NCI-H1436 treated with DMSO at 0.1 percent for 48 hours (cell line): ENCODE measurements around the gene SDK2.

Source experiments
- DNase-seq: peaks from one replicate; lab custom pipeline; 2025; lab: John Stamatoyannopoulos, UW

The SDK2 gene

GRCh38 chr17:73630965-73631595, 13.2 kb downstream of the SDK2 start:
- no peak for DNase-seq

- no peak for DNase-seq
Measured at GRCh38 chr17:73630531-73630930, 13.7 kb downstream of the SDK2 start.

GRCh38 chr17:73628642-73629552, 15.3 kb downstream of the SDK2 start:
- no peak for DNase-seq

GRCh38 chr17:73625991-73626673, 18.1 kb downstream of the SDK2 start:
- DNase-seq = no peak

GRCh38 chr17:73625006-73625405, 19.2 kb downstream of the SDK2 start:
- DNase-seq = no peak

- DNase-seq = no peak
Measured at GRCh38 chr17:73624496-73624988, 19.7 kb downstream of the SDK2 start.

GRCh38 chr17:73623818-73624217, 20.4 kb downstream of the SDK2 start:
- no peak for DNase-seq

GRCh38 chr17:73623247-73623646, 21.0 kb downstream of the SDK2 start:
- DNase-seq = no peak

- no peak for DNase-seq
Measured at GRCh38 chr17:73622381-73622780, 21.9 kb downstream of the SDK2 start.

GRCh38 chr17:73621685-73622084, 22.6 kb downstream of the SDK2 start:
- DNase-seq = no peak

GRCh38 chr17:73620414-73620813, 23.8 kb downstream of the SDK2 start:
- DNase-seq = no peak

- no peak for DNase-seq
Measured at GRCh38 chr17:73617501-73617900, 26.7 kb downstream of the SDK2 start.

- DNase-seq = no peak
Measured at GRCh38 chr17:73616873-73617404, 27.3 kb downstream of the SDK2 start.

- no peak for DNase-seq
Measured at GRCh38 chr17:73616120-73616872, 27.9 kb downstream of the SDK2 start.

- DNase-seq = no peak
Measured at GRCh38 chr17:73614256-73614655, 30.0 kb downstream of the SDK2 start.

- no peak for DNase-seq
Measured at GRCh38 chr17:73613271-73614233, 30.7 kb downstream of the SDK2 start.

GRCh38 chr17:73612031-73612472, 32.2 kb downstream of the SDK2 start:
- no peak for DNase-seq

GRCh38 chr17:73611630-73612029, 32.6 kb downstream of the SDK2 start:
- DNase-seq = no peak

GRCh38 chr17:73610331-73610911, 33.8 kb downstream of the SDK2 start:
- no peak for DNase-seq

GRCh38 chr17:73609758-73610157, 34.5 kb downstream of the SDK2 start:
- DNase-seq = no peak
